ENCODE results near the gene GTPBP3.

Gene GTPBP3

GRCh38 chr19:17385878-17386611 is 48.7 kb downstream of the GTPBP3 start:
- DNase-seq (ENCODE audit: low spot score) = peak; percentile 83

GRCh38 chr19:17389288-17389687 is 51.9 kb downstream of the GTPBP3 start:
- DNase-seq (ENCODE audit: low spot score) = no peak

- no peak for DNase-seq (ENCODE audit: low spot score)
Observed at GRCh38 chr19:17389957-17390664, 52.8 kb downstream of the GTPBP3 start.

GRCh38 chr19:17390665-17391370 is 53.5 kb downstream of the GTPBP3 start:
- peak; percentile 99 for DNase-seq (ENCODE audit: low spot score)

GRCh38 chr19:17391371-17392151 is 54.2 kb downstream of the GTPBP3 start:
- DNase-seq (ENCODE audit: low spot score) = no peak
